Femur (tissue), 1 donor: ENCODE results near the gene LGALS9B.
"Not testable (repeated sequence)": the region's sequence is repeated elsewhere in the genome, so short reads cannot be mapped to it uniquely, and the experiment has no call there.

Experiments
- DNase-seq: peaks from one replicate; pipeline ENCODE4 v3.0.0-alpha.2; 2017

LGALS9B gene

DNA sequence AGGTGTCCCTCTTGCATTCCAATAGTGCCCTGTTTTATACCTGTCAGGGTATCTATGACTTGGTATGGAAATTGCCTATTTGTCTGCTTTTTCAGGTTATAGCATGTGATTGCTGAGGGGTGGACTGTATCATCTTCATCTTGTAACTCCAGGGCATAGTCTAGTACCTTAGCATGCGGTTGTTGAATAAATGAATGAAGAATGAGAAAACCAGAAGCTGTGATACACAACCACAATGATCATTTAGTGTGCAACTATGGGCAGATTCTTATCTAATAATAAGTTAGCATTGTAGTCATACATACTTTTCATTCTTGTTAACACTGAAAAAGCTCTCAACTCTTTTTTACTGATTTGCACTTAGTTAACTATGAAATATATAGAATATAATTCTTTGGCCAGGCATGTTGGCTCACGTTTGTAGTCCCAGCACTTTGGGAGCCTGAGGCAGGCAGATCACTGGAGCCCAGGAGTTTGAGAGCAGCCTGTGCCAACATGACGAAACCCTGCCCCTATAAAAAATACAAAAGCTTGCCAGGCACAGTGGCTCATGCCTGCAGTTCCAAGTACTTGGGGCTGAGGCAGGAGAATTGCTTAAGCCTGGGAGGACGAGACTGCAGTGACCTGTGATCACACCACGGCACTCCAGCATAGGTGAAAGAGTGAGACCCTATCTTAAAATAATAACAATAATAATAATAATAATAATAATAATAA lies 65.9 kb downstream of the LGALS9B start:
- DNase-seq = not testable (repeated sequence)

GRCh38 chr17:20400559-20401305 lies 66.6 kb downstream of the LGALS9B start:
- DNase-seq = not testable (repeated sequence)
